HG02870 (cell line): ENCODE measurements around the gene NRXN3.

Experiments
- ATAC-seq: cut with Tn5 transposase; IDR thresholded peaks from one replicate; pipeline ENCODE4 v1.9.1; 2021; ENCODE audit warnings: mild to moderate bottlenecking, moderate library complexity; ENCODE audit not compliant: unreplicated experiment

The NRXN3 gene

GRCh38 chr14:78863143-78863542 lies 693.0 kb downstream of the NRXN3 start:
- no peak for ATAC-seq

- ATAC-seq = no peak
Measured at GRCh38 chr14:78872837-78873236, 702.7 kb downstream of the NRXN3 start.

GRCh38 chr14:78873581-78873980 lies 703.4 kb downstream of the NRXN3 start:
- no peak for ATAC-seq

- no peak for ATAC-seq
Measured at GRCh38 chr14:78875049-78875448, 704.9 kb downstream of the NRXN3 start.

GRCh38 chr14:78885884-78886283 lies 715.7 kb downstream of the NRXN3 start:
- ATAC-seq = no peak

GRCh38 chr14:78897443-78897842 lies 727.3 kb downstream of the NRXN3 start:
- ATAC-seq = no peak

- no peak for ATAC-seq
Measured at GRCh38 chr14:78902010-78902623, 731.9 kb downstream of the NRXN3 start.

- no peak for ATAC-seq
Measured at GRCh38 chr14:78904094-78904493, 733.9 kb downstream of the NRXN3 start.

- ATAC-seq = no peak
Measured at GRCh38 chr14:78917462-78917861, 747.3 kb downstream of the NRXN3 start.

- ATAC-seq = no peak
Measured at GRCh38 chr14:78921856-78922255, 751.7 kb downstream of the NRXN3 start.

GRCh38 chr14:78927261-78927660 lies 757.1 kb downstream of the NRXN3 start:
- no peak for ATAC-seq

- no peak for ATAC-seq
Measured at GRCh38 chr14:78933166-78933565, 763.0 kb downstream of the NRXN3 start.

GRCh38 chr14:78933948-78934524 lies 763.9 kb downstream of the NRXN3 start:
- ATAC-seq = no peak

- ATAC-seq = no peak
Measured at GRCh38 chr14:78946949-78947348, 776.8 kb downstream of the NRXN3 start.

- ATAC-seq = no peak
Measured at GRCh38 chr14:78947681-78948080, 777.5 kb downstream of the NRXN3 start.

- no peak for ATAC-seq
Measured at GRCh38 chr14:78950649-78951048, 780.5 kb downstream of the NRXN3 start.

- no peak for ATAC-seq
Measured at GRCh38 chr14:78951602-78952001, 781.4 kb downstream of the NRXN3 start.

GRCh38 chr14:78959674-78960264 lies 789.6 kb downstream of the NRXN3 start:
- peak; percentile 91 for ATAC-seq

- ATAC-seq = no peak
Measured at GRCh38 chr14:78967111-78967809, 797.1 kb downstream of the NRXN3 start.

- no peak for ATAC-seq
Measured at GRCh38 chr14:78968265-78968664, 798.1 kb downstream of the NRXN3 start.

- ATAC-seq = no peak
Measured at GRCh38 chr14:78970677-78971076, 800.5 kb downstream of the NRXN3 start.

- ATAC-seq = no peak
Measured at GRCh38 chr14:78972440-78972839, 802.3 kb downstream of the NRXN3 start.
